C4-2B (cell line): Measurements from ENCODE around the gene TOP3A.

Experiments
- CTCF ChIP-seq: fragments of 450-650 bp; conservative IDR thresholded peaks from 2 replicates; pipeline ENCODE4 v1.5.1; 2017; ENCODE audit warnings: mild to moderate bottlenecking
- ZFX ChIP-seq: fragments of 450-650 bp; IDR thresholded peaks from 2 replicates; pipeline ENCODE4 v1.6.1; 2017

- TF ChIP-seq CTCF (no peak), ZFX (no peak)
Observed at GRCh38 chr17:18234853-18235380, 79.9 kb downstream of the TOP3A start.
